K562 (cell line): Measurements from ENCODE around the gene ANXA9. TPM values are rescaled to one million over a fixed set of nuclear protein-coding genes. Genes with fewer than 3 reads are reported as not detected.

Experiments
- HNRNPK ChIP-seq: fragments of 200-400 bp; formaldehyde crosslinking; IDR thresholded peaks from one replicate; pipeline ENCODE4 v1.6.1; 2018; ENCODE audit warnings: mild to moderate bottlenecking, low read depth, low read length; ENCODE audit not compliant: poor library complexity, severe bottlenecking
- JUND ChIP-seq, 2 experiments: IDR thresholded peaks; 2 replicates in 1 of 2; 3 replicates in 1 of 2; pipeline ENCODE4 v1.6.1; 2011; ENCODE audit warnings: borderline replicate concordance in 2 of 2, low read depth in 2 of 2, low read length in 2 of 2, improper control_type of control experiment in 1 of 2, missing biosample characterization in 1 of 2, missing genetic modification characterization in 1 of 2, missing genetic modification reagents in 1 of 2
- MAZ ChIP-seq, 2 experiments: fragments of 450-650 bp in 1 of 2; sonication (generic) in 1 of 2; formaldehyde crosslinking; IDR thresholded peaks in 1 of 2; conservative IDR thresholded peaks in 1 of 2; 2 replicates each; pipeline versions ENCODE4 v1.4.0 to v1.5.0; 2020; ENCODE audit warnings: mild to moderate bottlenecking in 1 of 2, missing genetic modification reagents in 1 of 2
- MCM7 ChIP-seq, 2 experiments: fragments of 450-650 bp; IDR thresholded peaks; 2 replicates each; pipeline ENCODE4 v1.6.1; 2016 to 2018
- MGA ChIP-seq: fragments of 450-650 bp; IDR thresholded peaks from 2 replicates; pipeline ENCODE4 v1.6.1; 2016; ENCODE audit warnings: mild to moderate bottlenecking, moderate library complexity
- NEUROD1 ChIP-seq: fragments of 150-350 bp; IDR thresholded peaks from 2 replicates; pipeline ENCODE4 v1.6.1; 2014; ENCODE audit warnings: borderline replicate concordance, low read length, low read depth; ENCODE audit not compliant: partially characterized antibody
- SLC30A9 ChIP-seq: fragments of 250-450 bp; sonication (Bioruptor Pico); IDR thresholded peaks from 2 replicates; pipeline ENCODE4 v1.8.0; 2022; ENCODE audit warnings: mild to moderate bottlenecking, moderate library complexity
- SOX6 ChIP-seq: fragments of 450-650 bp; IDR thresholded peaks from 2 replicates; pipeline ENCODE4 v1.6.1; 2014; ENCODE audit warnings: mild to moderate bottlenecking
- ZFX ChIP-seq: sonication (generic); formaldehyde crosslinking; IDR thresholded peaks from 2 replicates; pipeline ENCODE4 v1.8.0; 2022; ENCODE audit warnings: mild to moderate bottlenecking, missing genetic modification reagents, moderate library complexity
- ZNF507 ChIP-seq: conservative IDR thresholded peaks from 2 replicates; pipeline ENCODE4 v1.6.1; 2017; ENCODE audit warnings: missing genetic modification characterization, missing compliant biosample characterization
- ZNF785 ChIP-seq: fragments of 250-450 bp; sonication (Bioruptor Pico); IDR thresholded peaks from 2 replicates; pipeline ENCODE4 v1.4.0; 2020; ENCODE audit warnings: mild to moderate bottlenecking
- polyA plus RNA-seq, 8 experiments: library from polyadenylated mRNA; depleted of rRNA in 4 of 8; stranded (reverse) in 5 of 8; unstranded in 3 of 8; fragments of >200 nt; fragmentation: Nextera tagmentation in 2 of 8; fragmentation: Illumina TruSeq in 1 of 8; extraction: Ambion mirVana in 2 of 8; extraction: Trizol in 1 of 8; gene quantifications; 2 replicates each; pipeline versions ENCODE4 v1.2.1 to v1.2.3, GENCODE V29; 2011 to 2014; ENCODE audit warnings: inconsistent platforms in 1 of 8, missing spikeins in 1 of 8
- total RNA-seq, 7 experiments: library from RNA; depleted of rRNA in 6 of 7; stranded (reverse); fragments of >200 nt in 6 of 7; fragmentation: Illumina TruSeq in 2 of 7; extraction: Trizol in 2 of 7; gene quantifications; 2 replicates each; pipeline versions ENCODE4 v1.2.1 to v1.2.3, GENCODE V29; 2011 to 2021; ENCODE audit warnings: low replicate concordance in 1 of 7

The ANXA9 gene
- total and polyA plus RNA-seq, 9 of the 15 experiments (the other 6 are each of a cell fraction or from before 2014, with no cell fraction given), result 0.24 to 1.6 (median 0.57) TPM

- 0 out of 2 replicates have a peak, but pooled peaks have one; percentile 44 for TF ChIP-seq MGA
- peak; percentile 42; the same call in 1 of the 2 replicates for TF ChIP-seq ZFX
- TF ChIP-seq MCM7 (IDR thresholded peaks at IDR 0.05), result no peak
- no peak for TF ChIP-seq SLC30A9 (CRISPR knock-in tag)
- peak; percentile 72 for TF ChIP-seq JUND (IDR thresholded peaks at IDR 0.05; ENCODE audit: borderline replicate concordance, low read depth, low read length)
- 0 out of 3 replicates have a peak, but pooled peaks have one; percentile 18 for TF ChIP-seq JUND (tag; IDR thresholded peaks at IDR 0.05; ENCODE audit: borderline replicate concordance, low read depth, low read length)
- peak; percentile 42; the same call in 1 of the 2 replicates for TF ChIP-seq SOX6
- TF ChIP-seq HNRNPK, result no peak
- TF ChIP-seq ZNF785 (CRISPR knock-in tag), result no peak
- peak; percentile 58 to 86; a peak in 3 of 4 replicates for TF ChIP-seq MAZ (CRISPR knock-in tag; conservative IDR thresholded peaks at IDR 0.05 in 1 of 2, IDR thresholded peaks at IDR 0.05 in 1 of 2)
- no peak for TF ChIP-seq ZNF507 (tag)
- peak; percentile 18 for TF ChIP-seq NEUROD1
These were observed 2.7 kb upstream of the ANXA9 start (continued) for GRCh38 chr1:150979092-150980056.
